ENCODE data around the gene KDM2B.
"Not testable (repeated sequence)": the region's sequence is repeated elsewhere in the genome, so short reads cannot be mapped to it uniquely, and the experiment has no call there.

The KDM2B gene

GRCh38 chr12:121499929-121500793 is 80.7 kb downstream of the KDM2B start:
- DNase-seq: peak; percentile 60 to 71

- no peak for DNase-seq
Observed at GRCh38 chr12:121495746-121496145, 85.1 kb downstream of the KDM2B start.

- no peak for DNase-seq
Observed at GRCh38 chr12:121494093-121494787, 86.6 kb downstream of the KDM2B start.

- DNase-seq: no peak
Observed at GRCh38 chr12:121490401-121491281, 90.2 kb downstream of the KDM2B start.

GRCh38 chr12:121489874-121490273 is 90.9 kb downstream of the KDM2B start:
- no peak for DNase-seq

- DNase-seq: no peak
Observed at GRCh38 chr12:121484967-121485366, 95.9 kb downstream of the KDM2B start.

- DNase-seq: not testable (repeated sequence)
Observed at GRCh38 chr12:121484564-121484963, 96.3 kb downstream of the KDM2B start.

- no peak for DNase-seq
Observed at GRCh38 chr12:121483949-121484348, 96.9 kb downstream of the KDM2B start.

- no peak for DNase-seq
Observed at GRCh38 chr12:121476477-121476876, 104.3 kb downstream of the KDM2B start.

GRCh38 chr12:121475279-121475678 is 105.5 kb downstream of the KDM2B start:
- DNase-seq: no peak

GRCh38 chr12:121472150-121472905 is 108.5 kb downstream of the KDM2B start:
- no peak for DNase-seq

GRCh38 chr12:121470751-121471150 is 110.1 kb downstream of the KDM2B start:
- no peak for DNase-seq

GRCh38 chr12:121468499-121468801 is 112.4 kb downstream of the KDM2B start:
- DNase-seq: no peak

GRCh38 chr12:121467638-121468498 is 113.0 kb downstream of the KDM2B start:
- DNase-seq: no peak

GRCh38 chr12:121466794-121467637 is 113.8 kb downstream of the KDM2B start:
- peak; percentile 86 to 89 for DNase-seq

GRCh38 chr12:121465921-121466793 is 114.7 kb downstream of the KDM2B start:
- no peak for DNase-seq

GRCh38 chr12:121464331-121464730 is 116.5 kb downstream of the KDM2B start:
- DNase-seq: no peak

- peak in 1 of 2 donors; percentile 15 for DNase-seq
Observed at GRCh38 chr12:121461048-121461447, 119.8 kb downstream of the KDM2B start.

- DNase-seq: no peak
Observed at GRCh38 chr12:121456551-121456950, 124.3 kb downstream of the KDM2B start.
